Right cardiac atrium (tissue), 5 donors: Measurements from ENCODE around the gene CLCA1. TPM values are rescaled to one million over a fixed set of nuclear protein-coding genes. Genes with fewer than 3 reads are reported as not detected.

ENCODE experiments used
- ATAC-seq, 2 donors: fragments of 200-7000 bp; cut with Tn5 transposase; one replicate each; pipeline versions ENCODE4 v1.8.0 to v1.9.1; 2020; ENCODE audit warnings: moderate library complexity in 2 of 2, mild to moderate bottlenecking in 1 of 2
- DNase-seq, 3 donors: peaks; one replicate each; pipeline ENCODE4 v3.0.0-alpha.2; 2020
- H3K27ac ChIP-seq: one replicate; pipeline ENCODE4 v1.5.1; 2013; ENCODE audit warnings: mild to moderate bottlenecking, low read length, control low read depth, moderate library complexity
- H3K27me3 ChIP-seq: one replicate; pipeline ENCODE4 v1.6.1; 2013; ENCODE audit not compliant: control insufficient read depth, insufficient read depth
- H3K4me1 ChIP-seq: one replicate; pipeline ENCODE4 v1.6.1; 2013; ENCODE audit warnings: low read length; ENCODE audit not compliant: control insufficient read depth, insufficient read depth
- H3K4me3 ChIP-seq: one replicate; pipeline ENCODE4 v1.5.1; 2013; ENCODE audit warnings: low read length, control low read depth
- H3K9me3 ChIP-seq: one replicate; pipeline ENCODE4 v1.6.1; 2013; ENCODE audit warnings: low read length; ENCODE audit not compliant: control insufficient read depth
- WGBS: extraction: QIAGEN DNeasy Blood & Tissue Kit; methylation state at CpG from one replicate; pipeline ENCODE4 v1.1.7; 2013; 5-methylcytosine and 5-hydroxymethylcytosine counted together
- intact Hi-C, 4 donors: fragments of 100-400 bp; cut with DNase I; formaldehyde crosslinking; loops; one replicate each; pipeline versions ENCODE4 v1.11.0 to v1.14.0; 2022 to 2023
- polyA plus RNA-seq: library from polyadenylated mRNA; stranded (reverse); fragments of 200-250 nt; gene quantifications from one replicate; pipeline ENCODE4 v1.2.3, GENCODE V29; 2013
- total RNA-seq, 4 donors: library from RNA; stranded (reverse); fragmentation: NEBNext Ultra II Directional; extraction: Animal tissue kit (Norgen Biotek cat#: 25700); gene quantifications; one replicate each; pipeline ENCODE4 v1.2.1, GENCODE V29; 2021
- donor health status: healthy with polysubstance abuse.
- donor health status: DM: no; HTN: yes; CAD: no.
- donor health status: DM: no; HTN: no; CAD: no.
- donor health status: DM: no; HTN: yes; CAD: no; lungs with severe emphysema.
- donor health status: DM: yes; HTN: yes; CAD: no.

CLCA1 gene
- total and polyA plus RNA-seq, 5 donors: not detected

DNA sequence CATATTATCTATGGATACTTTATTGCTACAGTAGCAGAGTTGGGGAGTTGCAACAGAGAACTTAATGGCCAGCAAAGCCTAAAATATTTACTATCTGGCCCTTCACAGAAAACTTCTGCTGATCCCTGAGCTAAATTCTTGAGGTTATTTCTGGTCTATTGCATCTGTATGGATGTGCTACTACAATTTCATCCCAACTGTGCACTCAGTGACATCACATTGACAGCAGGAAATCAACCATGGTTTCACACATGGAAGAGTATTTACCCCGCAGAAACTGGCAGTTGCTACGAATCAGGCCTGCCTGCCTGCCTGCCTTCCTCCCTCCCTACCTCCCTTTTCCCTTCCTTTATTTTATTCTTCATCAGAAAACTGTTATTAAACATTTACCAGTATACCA is 32.7 kb upstream of the CLCA1 start:
- H3K4me1 ChIP-seq: no peaks in the 10 kb centered on the region
- H3K9me3 ChIP-seq: no peaks in the 10 kb centered on the region
- H3K27ac ChIP-seq: no peak overlapping the region
- ATAC-seq: no peak
- no peak for DNase-seq
- intact Hi-C loops: no loop called here
- no peaks in the 10 kb centered on the region for H3K27me3 ChIP-seq
- 61% methylated on average over 2 of the region's 2 CpGs for WGBS
- no peak overlapping the region for H3K4me3 ChIP-seq

DNA sequence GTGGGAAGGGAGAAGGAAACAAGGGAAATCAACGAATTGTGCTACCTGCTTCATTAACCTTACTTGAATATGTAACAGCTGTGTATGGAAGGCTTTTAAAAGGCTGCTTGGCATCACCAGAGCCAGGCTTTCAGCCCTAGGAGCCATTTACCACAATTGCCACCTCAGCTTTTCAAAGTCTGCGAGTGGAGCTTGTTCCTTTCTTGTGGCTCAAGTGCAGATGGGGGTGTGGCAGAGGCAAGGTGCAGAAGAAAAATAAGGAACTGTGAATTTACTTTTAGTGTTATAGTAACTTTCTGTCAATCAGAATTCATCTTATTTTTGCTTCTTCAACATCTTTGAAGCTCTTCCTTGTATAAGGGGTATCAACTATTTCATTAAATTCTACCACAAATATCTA is 27.1 kb upstream of the CLCA1 start:
- H3K27me3 ChIP-seq: no peaks in the 10 kb centered on the region
- H3K9me3 ChIP-seq: no peaks in the 10 kb centered on the region
- H3K4me1 ChIP-seq: no peaks in the 10 kb centered on the region
- intact Hi-C loops: no loop called here
- H3K4me3 ChIP-seq: no peak overlapping the region
- ATAC-seq (no peak), DNase-seq (no peak)
- H3K27ac ChIP-seq: no peak overlapping the region
- 75% methylated on average over 2 of the region's 2 CpGs for WGBS

DNA sequence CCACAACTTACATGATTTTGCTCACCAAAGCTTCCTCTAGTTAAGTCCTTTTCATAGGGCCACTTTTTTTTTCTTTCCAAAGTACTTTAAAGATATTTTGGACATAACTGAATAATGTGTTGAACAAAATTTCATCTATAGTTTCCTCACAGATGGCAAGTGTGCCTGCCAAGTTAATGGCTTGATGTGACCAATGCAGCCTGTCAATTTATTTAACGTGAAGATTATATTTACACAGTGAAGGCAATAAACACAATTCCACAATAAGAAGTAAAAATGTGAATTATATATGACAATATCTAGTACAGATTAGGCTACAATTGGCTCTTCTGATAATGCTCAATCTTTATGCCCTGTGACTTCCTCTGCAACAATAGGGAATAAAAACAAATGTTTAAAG is 26.7 kb upstream of the CLCA1 start:
- no peaks in the 10 kb centered on the region for H3K9me3 ChIP-seq
- WGBS: 68% methylated on average over 1 of the region's 1 CpG
- H3K27ac ChIP-seq: no peak overlapping the region
- H3K27me3 ChIP-seq: no peaks in the 10 kb centered on the region
- H3K4me1 ChIP-seq: no peaks in the 10 kb centered on the region
- DNase-seq (no peak), ATAC-seq (no peak)
- intact Hi-C loops: no loop called here
- no peak overlapping the region for H3K4me3 ChIP-seq

DNA sequence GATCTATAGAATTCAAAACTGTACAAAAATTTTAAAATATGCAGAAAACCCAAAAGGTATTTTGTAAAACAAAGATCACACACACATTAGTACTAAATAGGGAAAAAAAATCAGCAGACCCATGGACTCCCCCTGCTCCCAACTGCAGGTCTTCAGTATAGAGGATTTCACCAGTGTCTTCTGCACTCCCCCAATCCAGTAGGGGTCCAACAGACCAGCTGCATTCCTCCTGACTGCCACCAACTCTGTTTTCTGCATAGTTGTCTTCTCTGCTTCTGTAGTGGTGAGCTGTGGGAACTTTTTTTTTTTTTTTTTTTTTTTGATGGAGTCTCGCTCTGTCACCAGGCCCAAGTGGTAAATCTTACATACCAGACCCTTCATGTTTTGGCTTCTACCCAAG is 22.8 kb upstream of the CLCA1 start:
- intact Hi-C loops: no loop called here
- Histone ChIP-seq H3K27ac (no peak overlapping the region), H3K4me1 (no peaks in the 10 kb centered on the region), H3K4me3 (no peak overlapping the region), H3K27me3 (no peaks in the 10 kb centered on the region), H3K9me3 (no peaks in the 10 kb centered on the region)
- ATAC-seq (no peak), DNase-seq (no peak)
- WGBS: 74% methylated on average over 1 of the region's 1 CpG

DNA sequence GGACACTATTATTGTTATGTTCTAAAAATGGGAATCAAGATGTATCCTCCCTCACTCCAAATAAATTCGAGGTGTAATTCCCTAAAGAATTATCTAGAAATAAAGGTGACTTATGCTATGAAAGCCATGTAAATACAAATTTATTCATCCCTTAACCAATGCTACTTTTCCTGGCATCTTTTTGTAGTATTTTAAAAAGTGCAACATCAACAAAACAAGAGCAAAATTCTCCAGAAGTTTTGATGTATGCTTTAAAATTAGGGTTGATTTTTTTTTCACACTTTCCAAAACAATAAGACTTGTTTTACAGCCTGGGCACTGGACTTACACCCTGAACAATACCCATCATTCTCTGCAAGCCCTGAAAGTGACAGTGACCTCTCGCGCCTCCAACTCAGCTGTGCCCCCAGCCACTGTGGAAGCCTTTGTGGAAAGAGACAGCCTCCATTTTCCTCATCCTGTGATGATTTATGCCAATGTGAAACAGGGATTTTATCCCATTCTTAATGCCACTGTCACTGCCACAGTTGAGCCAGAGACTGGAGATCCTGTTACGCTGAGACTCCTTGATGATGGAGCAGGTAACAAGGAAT is 21.4 kb upstream of the CLCA1 start:
- WGBS: 80% methylated on average over 4 of the region's 4 CpGs
- intact Hi-C loops: no loop called here
- no peaks in the 10 kb centered on the region for H3K9me3 ChIP-seq
- no peak overlapping the region for H3K27ac ChIP-seq
- DNase-seq (no peak), ATAC-seq (no peak)
- H3K4me1 ChIP-seq: no peaks in the 10 kb centered on the region
- no peaks in the 10 kb centered on the region for H3K27me3 ChIP-seq
- H3K4me3 ChIP-seq: no peak overlapping the region

DNA sequence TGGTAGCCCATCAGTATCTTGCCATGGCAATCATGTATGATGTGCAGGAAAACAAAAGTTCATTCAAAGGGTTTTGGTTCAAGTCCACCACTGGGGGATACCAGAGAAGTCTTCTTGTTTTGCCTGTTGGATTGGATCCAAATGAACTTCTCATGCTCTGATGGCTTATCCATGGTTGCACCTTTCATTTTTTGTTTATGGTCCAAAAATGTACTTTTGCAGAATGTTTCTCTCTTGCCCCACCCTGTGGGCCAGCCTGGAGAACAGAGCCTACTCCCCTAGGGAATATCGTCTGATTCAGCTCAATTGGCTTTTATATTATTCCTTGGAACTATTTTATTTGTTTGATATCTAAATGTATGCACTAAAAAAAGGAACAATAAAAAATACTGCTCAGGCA is 20.1 kb upstream of the CLCA1 start:
- no peak overlapping the region for H3K27ac ChIP-seq
- ATAC-seq (no peak), DNase-seq (no peak)
- H3K27me3 ChIP-seq: no peaks in the 10 kb centered on the region
- no peaks in the 10 kb centered on the region for H3K9me3 ChIP-seq
- intact Hi-C loops: no loop called here
- H3K4me3 ChIP-seq: no peak overlapping the region
- no peaks in the 10 kb centered on the region for H3K4me1 ChIP-seq
- WGBS: 72% methylated on average over 1 of the region's 1 CpG

DNA sequence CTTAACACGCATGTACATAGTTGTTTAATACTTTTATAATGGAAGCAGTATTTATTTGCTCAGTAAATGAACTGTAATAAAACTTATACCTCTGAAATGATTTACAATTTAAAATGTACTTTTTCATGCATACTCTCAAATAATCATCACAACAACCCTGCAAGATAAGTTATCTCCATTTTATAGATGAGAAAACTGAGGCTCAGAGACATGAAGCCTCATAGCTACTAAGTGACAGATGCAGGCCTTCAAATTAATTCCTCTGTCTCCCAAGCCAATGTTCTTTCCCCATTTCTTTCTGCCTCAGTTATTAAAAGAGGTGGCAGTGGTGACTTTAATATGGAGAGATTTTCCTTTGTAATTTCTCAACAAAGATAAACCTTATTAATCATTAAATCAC is 19.6 kb upstream of the CLCA1 start:
- no peak overlapping the region for H3K4me3 ChIP-seq
- 98% methylated on average over 1 of the region's 1 CpG for WGBS
- no peak for ATAC-seq
- H3K27ac ChIP-seq: no peak overlapping the region
- no peaks in the 10 kb centered on the region for H3K4me1 ChIP-seq
- intact Hi-C loops: no loop called here
- DNase-seq: no peak
- H3K9me3 ChIP-seq: no peaks in the 10 kb centered on the region
- no peaks in the 10 kb centered on the region for H3K27me3 ChIP-seq

DNA sequence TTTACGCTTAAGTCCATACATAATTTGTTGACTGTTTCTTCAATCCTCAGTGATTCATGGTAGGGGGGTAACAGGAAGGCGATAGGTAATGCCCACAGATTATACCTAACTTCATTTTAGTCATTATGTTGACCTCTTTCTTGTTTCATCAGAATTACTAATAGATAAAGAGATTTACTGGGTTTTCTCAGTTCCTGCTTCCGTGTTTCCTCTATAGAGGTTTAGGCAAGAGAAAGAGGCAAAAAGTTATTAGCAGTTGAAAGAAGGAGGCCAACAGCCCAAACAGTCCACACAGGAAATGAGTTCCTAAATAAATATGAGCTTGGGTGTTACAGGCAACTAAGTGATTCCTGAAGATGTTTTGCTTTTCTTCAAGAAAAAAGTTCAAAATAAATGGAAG is 17.9 kb upstream of the CLCA1 start:
- intact Hi-C loops: no loop called here
- Histone ChIP-seq H3K4me1 (no peaks in the 10 kb centered on the region), H3K4me3 (no peak overlapping the region), H3K9me3 (no peaks in the 10 kb centered on the region), H3K27me3 (no peaks in the 10 kb centered on the region), H3K27ac (no peak overlapping the region)
- ATAC-seq (no peak), DNase-seq (no peak)
- 65% methylated on average over 3 of the region's 3 CpGs for WGBS

DNA sequence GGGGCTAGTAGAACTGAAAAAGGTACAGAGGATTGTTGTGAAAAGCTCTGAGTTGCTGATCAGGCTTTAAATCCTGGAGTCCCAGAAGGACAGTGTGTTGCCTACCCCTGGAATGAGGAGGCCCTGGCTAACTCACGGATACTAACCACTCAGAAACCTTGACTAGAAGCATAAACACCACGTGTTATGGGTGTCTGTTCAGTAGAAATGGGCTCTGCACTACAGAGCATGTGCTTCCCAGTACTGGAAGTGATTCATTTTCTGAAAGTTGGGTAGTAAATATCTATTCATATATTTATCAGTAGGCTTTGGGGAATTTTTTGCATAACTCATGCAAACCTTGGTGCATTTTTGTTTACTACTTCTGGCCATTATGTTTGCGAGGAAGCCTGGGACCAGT is 15.1 kb upstream of the CLCA1 start:
- intact Hi-C loops: no loop called here
- no peaks in the 10 kb centered on the region for H3K4me1 ChIP-seq
- no peak overlapping the region for H3K4me3 ChIP-seq
- H3K27ac ChIP-seq: no peak overlapping the region
- no peak for DNase-seq
- 86% methylated on average over 3 of the region's 3 CpGs for WGBS
- no peaks in the 10 kb centered on the region for H3K9me3 ChIP-seq
- ATAC-seq: no peak
- no peaks in the 10 kb centered on the region for H3K27me3 ChIP-seq

DNA sequence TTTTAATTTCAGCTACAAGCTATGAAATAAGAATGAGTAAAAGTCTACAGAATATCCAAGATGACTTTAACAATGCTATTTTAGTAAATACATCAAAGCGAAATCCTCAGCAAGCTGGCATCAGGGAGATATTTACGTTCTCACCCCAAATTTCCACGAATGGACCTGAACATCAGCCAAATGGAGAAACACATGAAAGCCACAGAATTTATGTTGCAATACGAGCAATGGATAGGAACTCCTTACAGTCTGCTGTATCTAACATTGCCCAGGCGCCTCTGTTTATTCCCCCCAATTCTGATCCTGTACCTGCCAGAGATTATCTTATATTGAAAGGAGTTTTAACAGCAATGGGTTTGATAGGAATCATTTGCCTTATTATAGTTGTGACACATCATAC is 13.7 kb upstream of the CLCA1 start:
- DNase-seq (no peak), ATAC-seq (no peak)
- Histone ChIP-seq H3K4me1 (no peaks in the 10 kb centered on the region), H3K9me3 (no peaks in the 10 kb centered on the region), H3K27me3 (no peaks in the 10 kb centered on the region), H3K27ac (no peak overlapping the region), H3K4me3 (no peak overlapping the region)
- intact Hi-C loops: no loop called here
- WGBS: 78% methylated on average over 5 of the region's 5 CpGs

DNA sequence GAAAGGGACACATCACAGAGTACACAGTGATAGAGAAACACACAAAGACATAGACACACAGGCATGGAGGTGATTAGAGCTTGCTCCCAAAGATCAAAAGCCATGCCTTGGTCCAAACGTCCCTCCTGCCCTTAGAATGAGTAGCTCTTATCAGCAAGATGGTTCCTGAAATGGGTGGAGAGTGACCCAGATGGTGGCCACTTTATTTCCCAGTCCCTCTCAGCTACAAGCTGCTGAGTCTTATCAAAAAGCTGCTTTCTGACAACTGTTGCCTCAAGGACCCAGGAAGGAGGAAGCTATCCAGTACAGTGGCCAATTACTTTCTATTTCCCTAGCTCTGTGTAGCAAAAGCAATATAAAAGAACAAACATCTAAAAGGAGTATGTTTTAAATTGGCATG is 7.7 kb upstream of the CLCA1 start:
- ATAC-seq (no peak), DNase-seq (no peak)
- no peak overlapping the region for H3K27ac ChIP-seq
- WGBS: 27% methylated on average over 1 of the region's 1 CpG
- peaks cover 2% of the 10 kb centered on the region for H3K4me1 ChIP-seq
- intact Hi-C loops: no loop called here
- no peak overlapping the region for H3K4me3 ChIP-seq
- H3K9me3 ChIP-seq: no peaks in the 10 kb centered on the region
- H3K27me3 ChIP-seq: no peaks in the 10 kb centered on the region

DNA sequence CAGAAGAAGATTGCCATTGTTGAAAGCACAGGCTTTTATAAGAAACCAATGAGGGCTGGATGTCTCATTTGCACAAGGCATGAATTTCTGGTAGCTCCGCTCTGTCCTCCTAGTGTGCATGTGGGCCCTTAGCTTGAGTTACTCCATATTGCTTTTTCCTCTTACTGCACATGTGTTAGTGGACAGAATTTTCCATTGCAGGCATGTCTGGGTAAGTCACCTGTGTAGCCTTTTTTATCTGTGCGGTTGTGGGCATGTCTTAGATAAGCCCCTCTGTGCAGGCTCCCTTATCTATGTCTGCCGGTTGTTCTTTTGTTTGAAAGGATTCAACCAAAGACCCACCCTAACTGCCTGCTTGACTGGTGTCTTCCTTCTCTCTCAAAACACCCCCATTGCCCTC is 7.2 kb upstream of the CLCA1 start:
- Histone ChIP-seq H3K4me1 (peaks cover 4% of the 10 kb centered on the region), H3K4me3 (no peak overlapping the region), H3K9me3 (no peaks in the 10 kb centered on the region), H3K27ac (no peak overlapping the region), H3K27me3 (no peaks in the 10 kb centered on the region)
- DNase-seq (no peak), ATAC-seq (no peak)
- WGBS: 67% methylated on average over 3 of the region's 3 CpGs
- intact Hi-C loops: no loop called here
